IPS-NIHi7 (cell line): ENCODE data around the gene ARHGEF26.

ENCODE experiments used
- DNase-seq: peaks from one replicate; pipeline ENCODE4 v3.0.0; 2012; ENCODE audit warnings: mixed read lengths; ENCODE audit errors: extremely low spot score

The ARHGEF26 gene

DNA sequence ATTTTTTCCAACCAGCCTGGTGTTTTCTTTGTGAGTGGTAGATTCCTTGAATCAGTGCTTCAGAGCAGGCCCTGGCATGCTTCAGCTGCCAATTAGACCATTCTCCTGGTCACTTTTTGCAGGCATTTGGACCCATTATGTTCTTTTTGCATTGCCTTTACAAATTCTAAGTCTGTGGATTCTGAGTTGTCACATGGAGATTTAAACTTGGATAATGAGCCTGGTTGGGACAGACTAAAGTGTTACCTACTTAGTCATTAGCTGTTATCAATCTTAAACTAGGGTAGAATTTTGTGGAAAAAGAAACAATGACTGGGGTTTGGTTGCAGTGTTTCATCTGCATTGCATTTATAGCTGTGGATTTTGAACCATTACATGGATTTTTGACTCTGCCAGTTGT, 40.6 kb downstream of the ARHGEF26 start:
- no peak for DNase-seq

DNA sequence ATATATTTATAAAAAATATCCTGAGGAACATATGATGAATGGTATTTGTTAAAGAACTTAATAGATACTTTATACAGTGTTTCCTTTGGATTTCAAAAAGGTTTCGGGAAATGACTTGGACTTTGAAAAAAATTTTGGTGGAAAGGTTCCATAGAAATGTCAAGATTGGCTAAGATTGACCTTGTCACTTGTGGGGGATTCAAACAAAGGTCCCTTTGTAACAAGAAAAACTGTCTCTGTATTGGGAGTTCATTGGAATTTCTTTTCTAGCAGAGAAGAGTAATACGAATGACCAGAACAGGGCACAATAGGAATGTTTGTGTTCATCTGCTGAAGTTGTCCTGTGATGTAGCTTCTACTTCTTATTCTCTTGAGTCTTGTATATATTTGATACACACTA, 43.2 kb downstream of the ARHGEF26 start:
- DNase-seq, result no peak

GRCh38 chr3:154168998-154169795, 48.0 kb downstream of the ARHGEF26 start:
- no peak for DNase-seq

GRCh38 chr3:154169796-154170110, 48.6 kb downstream of the ARHGEF26 start:
- DNase-seq, result no peak

- DNase-seq, result no peak
These were observed 49.1 kb downstream of the ARHGEF26 start for GRCh38 chr3:154170300-154170699.

GRCh38 chr3:154175041-154175440, 53.9 kb downstream of the ARHGEF26 start:
- DNase-seq, result no peak

DNA sequence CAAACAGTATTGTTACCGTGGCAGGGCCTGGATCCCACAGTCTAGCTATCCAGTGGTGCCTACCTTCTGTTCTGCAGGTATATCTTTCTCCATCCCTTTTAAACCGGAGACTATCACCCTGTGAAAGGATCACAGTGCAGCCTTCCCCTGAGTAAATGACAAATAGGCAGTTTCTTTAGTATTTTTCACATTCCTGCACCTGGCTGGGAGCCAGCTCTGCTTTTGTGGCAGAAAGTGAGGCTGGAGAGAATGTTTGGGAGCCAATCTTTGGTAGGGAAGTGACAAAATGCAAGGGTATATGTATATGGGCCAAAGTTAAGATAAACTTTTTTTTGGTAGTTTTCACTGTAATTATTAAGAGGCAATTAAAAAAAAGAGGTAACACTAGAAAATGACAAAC, 54.8 kb downstream of the ARHGEF26 start:
- DNase-seq, result no peak

DNA sequence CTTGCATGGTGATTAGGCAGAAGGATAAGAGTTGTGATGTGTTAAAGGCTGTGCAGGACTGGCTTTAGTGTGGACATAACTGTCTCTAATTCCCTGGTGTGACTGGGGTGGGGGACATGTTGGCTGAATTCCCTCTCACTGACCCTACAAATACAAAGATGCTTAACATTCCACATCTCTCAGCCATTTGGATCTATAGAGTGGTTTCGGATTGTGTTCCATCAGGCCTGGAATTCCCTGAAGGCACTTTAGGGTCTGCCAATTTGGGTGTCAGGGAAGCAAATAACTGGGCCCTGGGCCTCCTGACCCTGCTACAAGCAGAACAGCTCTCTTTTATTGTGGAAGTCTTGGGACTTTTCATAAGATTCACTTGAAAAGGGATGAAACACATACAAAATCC, 56.2 kb downstream of the ARHGEF26 start:
- DNase-seq, result no peak

GRCh38 chr3:154178172-154178571, 57.0 kb downstream of the ARHGEF26 start:
- no peak for DNase-seq

- DNase-seq, result peak; percentile 25
These were observed 59.9 kb downstream of the ARHGEF26 start for GRCh38 chr3:154180836-154181691.

DNA sequence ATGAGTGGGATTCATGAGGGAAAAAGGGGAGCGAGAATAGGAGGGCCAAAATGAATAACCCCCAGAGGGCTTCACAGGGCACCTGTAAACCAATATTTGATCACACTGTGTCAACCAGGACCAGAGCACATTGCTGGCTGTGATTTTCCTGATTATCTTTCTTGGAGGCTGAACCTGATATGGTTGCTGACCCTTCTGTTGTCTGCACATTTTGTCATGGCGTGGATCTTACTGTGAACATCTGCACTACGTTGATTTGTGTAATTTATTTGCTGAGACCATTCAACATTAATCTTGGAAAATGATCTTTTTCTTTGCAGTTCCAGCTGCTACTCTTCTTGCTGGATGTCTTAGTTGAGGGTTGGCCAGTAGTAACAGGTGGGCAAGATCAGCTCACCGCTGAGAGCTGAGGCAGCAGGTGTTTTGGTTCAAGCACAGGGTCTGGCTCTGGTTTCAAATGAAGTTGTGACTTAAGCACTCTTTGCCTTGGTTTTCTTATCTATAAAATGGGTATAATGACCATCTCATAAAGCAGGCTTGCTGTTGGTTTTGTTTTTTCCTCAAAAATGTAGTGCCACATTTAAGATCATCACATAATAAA, 61.2 kb downstream of the ARHGEF26 start:
- DNase-seq, result no peak

- no peak for DNase-seq
These were observed 61.8 kb downstream of the ARHGEF26 start for GRCh38 chr3:154182975-154183374.

DNA sequence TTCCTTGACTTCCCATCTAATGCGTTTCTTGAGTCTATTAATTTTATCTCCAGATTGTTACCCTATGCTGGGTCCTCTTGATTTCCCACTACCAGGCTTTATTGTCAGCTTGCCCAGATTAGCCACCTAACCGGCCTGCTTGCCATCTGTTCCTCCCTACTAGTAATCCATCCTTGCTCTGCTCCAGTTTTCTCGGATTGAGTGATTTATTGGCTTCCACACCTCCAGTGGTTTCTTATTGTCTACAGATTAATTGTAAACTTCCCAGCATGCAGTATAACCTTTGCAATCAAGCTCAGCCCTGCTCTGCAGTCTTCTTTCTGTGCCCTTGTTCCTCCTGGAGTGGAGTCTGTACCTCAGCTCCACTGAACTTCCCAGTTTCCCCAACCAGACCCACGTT, 63.4 kb downstream of the ARHGEF26 start:
- no peak for DNase-seq

GRCh38 chr3:154188437-154188836, 67.2 kb downstream of the ARHGEF26 start:
- DNase-seq, result no peak

DNA sequence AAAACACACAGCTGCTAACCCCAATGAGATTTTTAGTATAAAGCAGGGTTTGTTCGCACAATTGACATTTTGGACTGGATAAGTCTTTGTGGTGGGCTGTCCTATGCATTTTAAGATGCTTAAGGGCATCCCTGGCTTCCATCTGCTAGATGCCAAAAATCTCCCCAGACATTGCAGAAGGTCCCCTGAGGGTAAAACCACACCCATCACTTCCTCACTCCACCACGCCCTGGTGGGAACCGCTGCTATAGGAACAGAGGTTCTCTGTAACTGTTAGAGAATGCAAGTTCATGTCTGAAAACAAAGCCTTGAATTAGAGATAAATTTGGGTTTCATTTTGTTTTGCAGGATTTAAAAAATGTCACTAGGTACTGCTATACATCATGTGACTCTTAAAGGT, 67.7 kb downstream of the ARHGEF26 start:
- no peak for DNase-seq

DNA sequence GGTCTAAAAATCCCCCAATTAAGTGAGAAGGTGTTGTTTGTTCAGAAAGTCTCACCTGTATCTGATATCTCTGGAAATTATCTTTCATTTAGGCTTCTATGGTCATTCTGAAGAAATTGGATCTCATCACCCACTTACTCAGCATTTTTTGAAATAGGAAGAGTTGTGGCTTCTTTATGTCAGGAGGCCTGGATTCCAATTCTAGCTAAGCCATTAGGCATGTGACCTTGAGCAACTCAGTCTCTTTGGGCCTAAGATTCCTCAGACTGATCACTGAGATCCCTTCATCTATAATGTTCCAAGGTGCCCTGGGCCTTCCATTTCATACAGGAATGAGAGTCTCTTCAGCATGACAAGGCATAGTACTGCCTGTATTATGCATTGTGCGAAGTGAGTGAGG, 70.3 kb downstream of the ARHGEF26 start:
- no peak for DNase-seq

DNA sequence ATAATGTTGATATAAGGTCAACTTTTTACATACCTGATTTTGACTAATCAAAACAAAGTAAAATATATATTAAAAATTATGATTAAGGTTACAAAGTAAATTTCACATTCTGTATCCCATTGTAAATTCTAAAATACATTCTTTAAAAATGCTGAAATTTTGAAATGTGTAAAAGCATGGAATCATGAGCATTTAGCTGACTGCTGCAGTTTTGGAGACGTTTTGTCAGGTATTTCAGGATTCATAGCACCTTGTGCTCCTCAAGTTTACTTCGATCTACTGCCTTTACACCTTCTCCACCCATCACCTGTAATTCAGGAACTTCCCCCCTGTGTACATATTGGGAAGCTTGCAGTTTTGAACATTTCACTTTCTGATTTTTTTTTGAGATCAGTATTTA, 71.0 kb downstream of the ARHGEF26 start:
- no peak for DNase-seq

DNA sequence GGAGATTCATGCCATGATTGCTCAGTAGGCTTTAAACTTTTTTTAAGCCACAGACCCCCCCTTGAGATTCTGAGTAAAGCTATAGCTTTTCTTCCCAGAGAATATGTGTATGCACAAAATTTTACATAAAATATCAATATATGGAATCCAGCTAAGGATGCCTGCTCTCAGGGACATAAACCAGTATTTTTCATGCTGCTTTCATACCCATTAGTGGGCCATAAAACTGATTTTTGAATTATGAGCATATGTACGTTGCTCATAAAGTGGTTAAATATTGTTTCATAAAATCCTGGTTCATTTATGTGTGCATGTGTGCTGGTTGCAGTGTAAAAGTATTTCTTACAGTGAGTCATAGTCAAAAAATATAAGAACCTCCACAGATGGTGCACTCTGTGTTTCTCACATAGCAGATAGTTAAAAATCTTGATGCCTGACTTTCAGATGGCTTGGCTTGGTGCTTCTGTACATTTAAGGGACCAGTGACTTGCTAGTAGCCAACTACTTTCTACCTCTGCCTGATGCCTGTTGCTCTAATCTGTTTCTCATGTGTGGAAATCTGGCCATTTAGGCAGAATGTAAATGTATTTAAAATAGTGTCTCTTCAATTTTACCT, 71.9 kb downstream of the ARHGEF26 start:
- no peak for DNase-seq

GRCh38 chr3:154194877-154195276, 73.7 kb downstream of the ARHGEF26 start:
- DNase-seq, result no peak

DNA sequence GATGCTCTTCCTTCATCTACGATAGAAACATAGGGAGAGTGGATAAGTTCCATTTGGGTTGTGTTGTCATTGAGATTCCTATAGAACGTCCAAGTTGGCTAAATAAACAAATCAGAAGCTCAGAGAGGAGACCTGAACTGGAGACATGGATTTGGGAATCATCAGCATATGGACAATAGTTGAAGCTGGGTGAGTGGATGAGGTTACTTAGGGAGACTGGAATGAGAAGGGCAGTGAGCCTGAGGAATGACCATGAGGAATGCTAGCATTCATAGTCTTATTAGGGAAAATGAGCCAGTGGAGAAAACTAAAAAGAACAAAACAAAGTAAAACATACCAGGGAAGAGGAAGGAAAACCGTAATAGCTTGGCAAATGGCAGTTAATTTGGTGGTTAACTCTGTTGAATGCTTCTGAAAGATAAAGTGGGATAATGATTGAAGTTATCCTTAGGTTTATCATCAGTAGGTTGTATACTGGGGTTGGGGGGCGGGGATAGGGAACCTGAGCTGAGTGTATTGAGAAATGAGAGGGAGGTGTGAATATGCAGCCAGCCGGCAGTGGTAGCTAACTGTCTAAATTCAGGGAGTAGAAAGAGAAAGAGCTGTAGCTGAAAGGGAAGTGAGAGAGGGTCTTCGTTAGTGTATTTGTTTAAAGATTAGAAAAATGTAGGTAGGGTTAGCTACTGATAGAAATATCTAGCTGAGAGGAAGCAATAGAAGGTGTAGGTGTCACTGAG, 74.6 kb downstream of the ARHGEF26 start:
- DNase-seq, result no peak

GRCh38 chr3:154197751-154198150, 76.6 kb downstream of the ARHGEF26 start:
- DNase-seq, result no peak

GRCh38 chr3:154209499-154209898, 88.3 kb downstream of the ARHGEF26 start:
- DNase-seq, result no peak
